ENCODE measurements around the gene PASD1. TPM values are rescaled to one million over a fixed set of nuclear protein-coding genes. Genes with fewer than 3 reads are reported as not detected.

Gene PASD1
- total and polyA plus RNA-seq, 10 of the 15 experiments (the other 5 are each of a cell fraction or from before 2014, with no cell fraction given): under 0.01 to 0.01 TPM; not detected in 8

DNA sequence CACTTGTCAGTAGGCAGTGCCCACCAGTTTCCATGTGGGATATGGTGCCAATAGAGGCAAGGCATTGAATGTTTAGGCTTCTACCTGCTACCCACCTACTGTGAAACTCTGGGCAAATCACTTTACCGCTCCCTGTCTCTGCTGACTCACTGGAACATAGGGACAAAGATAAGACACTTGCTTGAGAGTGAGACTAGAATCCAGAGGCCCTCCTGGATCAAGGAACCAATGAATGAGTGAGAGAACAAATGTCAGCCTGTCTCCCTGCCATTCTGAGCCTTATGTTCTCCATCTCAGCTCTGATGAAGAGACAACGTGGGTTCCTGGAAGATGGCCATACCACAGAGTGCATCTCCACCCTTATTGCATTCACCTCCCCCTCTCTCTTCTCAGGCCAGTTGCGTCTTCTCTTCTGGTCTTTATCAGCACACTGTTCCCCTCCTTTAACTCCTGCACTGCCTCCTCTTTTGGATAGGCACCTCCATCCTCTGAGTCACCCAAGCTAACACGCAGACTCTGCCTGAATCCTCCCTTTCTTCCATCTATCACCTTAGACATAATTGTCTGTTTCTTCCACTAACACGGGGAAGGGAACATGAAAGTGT is 116.4 kb downstream of the PASD1 start:
- no peak for TF ChIP-seq RAD21 (IDR thresholded peaks at IDR 0.05; ENCODE audit: insufficient read depth, low read depth, low read length)
- TF ChIP-seq JUND (IDR thresholded peaks at IDR 0.05; ENCODE audit: low read depth, low read length): no peak
- no peak for TF ChIP-seq PML (IDR thresholded peaks at IDR 0.05; ENCODE audit: low read length)
- no peak for TF ChIP-seq POLR2AphosphoS5 (IDR thresholded peaks at IDR 0.05; ENCODE audit: low read length)
- no peak for TF ChIP-seq YY1 (IDR thresholded peaks at IDR 0.05; ENCODE audit: low read depth, low read length)
- TF ChIP-seq CEBPB (IDR thresholded peaks at IDR 0.05; ENCODE audit: borderline replicate concordance in 1 of 2, low read depth in 2 of 2, low read length in 2 of 2): no peak
- TF ChIP-seq MYB (IDR thresholded peaks at IDR 0.05; ENCODE audit: borderline replicate concordance, low read depth, low read length): no peak
- no peak for TF ChIP-seq RB1 (IDR thresholded peaks at IDR 0.05; ENCODE audit: borderline replicate concordance)
- no peak for TF ChIP-seq EZH2 (IDR thresholded peaks at IDR 0.05; ENCODE audit: borderline replicate concordance, control insufficient read depth, low read depth, low read length)
- TF ChIP-seq KDM1A (IDR thresholded peaks at IDR 0.05; ENCODE audit: borderline replicate concordance): no peak
- TF ChIP-seq, protein P1, sequence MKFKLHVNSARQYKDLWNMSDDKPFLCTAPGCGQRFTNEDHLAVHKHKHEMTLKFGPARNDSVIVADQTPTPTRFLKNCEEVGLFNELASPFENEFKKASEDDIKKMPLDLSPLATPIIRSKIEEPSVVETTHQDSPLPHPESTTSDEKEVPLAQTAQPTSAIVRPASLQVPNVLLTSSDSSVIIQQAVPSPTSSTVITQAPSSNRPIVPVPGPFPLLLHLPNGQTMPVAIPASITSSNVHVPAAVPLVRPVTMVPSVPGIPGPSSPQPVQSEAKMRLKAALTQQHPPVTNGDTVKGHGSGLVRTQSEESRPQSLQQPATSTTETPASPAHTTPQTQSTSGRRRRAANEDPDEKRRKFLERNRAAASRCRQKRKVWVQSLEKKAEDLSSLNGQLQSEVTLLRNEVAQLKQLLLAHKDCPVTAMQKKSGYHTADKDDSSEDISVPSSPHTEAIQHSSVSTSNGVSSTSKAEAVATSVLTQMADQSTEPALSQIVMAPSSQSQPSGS (IDR thresholded peaks at IDR 0.05; ENCODE audit: low read length): no peak
- TF ChIP-seq, protein P2, sequence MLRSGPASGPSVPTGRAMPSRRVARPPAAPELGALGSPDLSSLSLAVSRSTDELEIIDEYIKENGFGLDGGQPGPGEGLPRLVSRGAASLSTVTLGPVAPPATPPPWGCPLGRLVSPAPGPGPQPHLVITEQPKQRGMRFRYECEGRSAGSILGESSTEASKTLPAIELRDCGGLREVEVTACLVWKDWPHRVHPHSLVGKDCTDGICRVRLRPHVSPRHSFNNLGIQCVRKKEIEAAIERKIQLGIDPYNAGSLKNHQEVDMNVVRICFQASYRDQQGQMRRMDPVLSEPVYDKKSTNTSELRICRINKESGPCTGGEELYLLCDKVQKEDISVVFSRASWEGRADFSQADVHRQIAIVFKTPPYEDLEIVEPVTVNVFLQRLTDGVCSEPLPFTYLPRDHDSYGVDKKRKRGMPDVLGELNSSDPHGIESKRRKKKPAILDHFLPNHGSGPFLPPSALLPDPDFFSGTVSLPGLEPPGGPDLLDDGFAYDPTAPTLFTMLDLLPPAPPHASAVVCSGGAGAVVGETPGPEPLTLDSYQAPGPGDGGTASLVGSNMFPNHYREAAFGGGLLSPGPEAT (IDR thresholded peaks at IDR 0.05; ENCODE audit: low read depth): no peak
- TF ChIP-seq, protein P3, sequence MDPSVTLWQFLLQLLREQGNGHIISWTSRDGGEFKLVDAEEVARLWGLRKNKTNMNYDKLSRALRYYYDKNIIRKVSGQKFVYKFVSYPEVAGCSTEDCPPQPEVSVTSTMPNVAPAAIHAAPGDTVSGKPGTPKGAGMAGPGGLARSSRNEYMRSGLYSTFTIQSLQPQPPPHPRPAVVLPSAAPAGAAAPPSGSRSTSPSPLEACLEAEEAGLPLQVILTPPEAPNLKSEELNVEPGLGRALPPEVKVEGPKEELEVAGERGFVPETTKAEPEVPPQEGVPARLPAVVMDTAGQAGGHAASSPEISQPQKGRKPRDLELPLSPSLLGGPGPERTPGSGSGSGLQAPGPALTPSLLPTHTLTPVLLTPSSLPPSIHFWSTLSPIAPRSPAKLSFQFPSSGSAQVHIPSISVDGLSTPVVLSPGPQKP (IDR thresholded peaks at IDR 0.05; ENCODE audit: low read depth, low read length): no peak
- TF ChIP-seq SREBF1 (IDR thresholded peaks at IDR 0.05; ENCODE audit: low read length): no peak
- TF ChIP-seq, protein P4, sequence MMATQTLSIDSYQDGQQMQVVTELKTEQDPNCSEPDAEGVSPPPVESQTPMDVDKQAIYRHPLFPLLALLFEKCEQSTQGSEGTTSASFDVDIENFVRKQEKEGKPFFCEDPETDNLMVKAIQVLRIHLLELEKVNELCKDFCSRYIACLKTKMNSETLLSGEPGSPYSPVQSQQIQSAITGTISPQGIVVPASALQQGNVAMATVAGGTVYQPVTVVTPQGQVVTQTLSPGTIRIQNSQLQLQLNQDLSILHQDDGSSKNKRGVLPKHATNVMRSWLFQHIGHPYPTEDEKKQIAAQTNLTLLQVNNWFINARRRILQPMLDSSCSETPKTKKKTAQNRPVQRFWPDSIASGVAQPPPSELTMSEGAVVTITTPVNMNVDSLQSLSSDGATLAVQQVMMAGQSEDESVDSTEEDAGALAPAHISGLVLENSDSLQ (IDR thresholded peaks at IDR 0.05): no peak
- TF ChIP-seq SRF (IDR thresholded peaks at IDR 0.05; ENCODE audit: low read depth in 2 of 2, low read length in 2 of 2): no peak
- no peak for TF ChIP-seq STAT3 (IDR thresholded peaks at IDR 0.05; ENCODE audit: low read depth, low read length)
- no peak for TF ChIP-seq ZNF274 (IDR thresholded peaks at IDR 0.05; ENCODE audit: insufficient read depth, insufficient read length)
- TF ChIP-seq MEF2A (IDR thresholded peaks at IDR 0.05; ENCODE audit: insufficient read depth, low read depth, low read length): no peak
- TF ChIP-seq SMAD5 (IDR thresholded peaks at IDR 0.05; ENCODE audit: low read depth): no peak
- no peak overlapping the region for H3K9ac ChIP-seq (ENCODE audit: control insufficient read depth, insufficient read depth, low read length)
- no peak for ATAC-seq
- no peak overlapping the region for H2AFZ ChIP-seq (ENCODE audit: control insufficient read depth, low read depth, low read length)
- no peak for DNase-seq (ENCODE audit: low read depth, low spot score)
- H3K9me3 ChIP-seq (replicated peaks; ENCODE audit: control insufficient read depth, insufficient read depth, low read length): no peaks in the 10 kb centered on the region
- H4K20me1 ChIP-seq (ENCODE audit: control insufficient read depth, insufficient read depth): no peaks in the 10 kb centered on the region
- H3K4me1 ChIP-seq (ENCODE audit: control insufficient read depth, insufficient read depth, low read length): no peaks in the 10 kb centered on the region
- ChIA-PET SMC1A (ENCODE audit: uncharacterized antibody, unreplicated experiment) (interaction anchor here (0.9 kb wide), 1 partner anchor 1271 kb away, joined by 3 read pairs; no protein-coding TSS in a partner anchor), CTCF (interaction anchor here (1.8 to 3.6 kb wide), 2 partner anchors 174 to 529 kb away, joined by 7 to 37 read pairs; no protein-coding TSS in a partner anchor), RAD21 (ENCODE audit: unreplicated experiment) (interaction anchor here (0.9 to 2.4 kb wide), 3 partner anchors 174 to 528 kb away, joined by 4 to 11 read pairs (median 11); no protein-coding TSS in a partner anchor), POLR2A (no interaction called here)
- in situ Hi-C loops (cut with MboI): loop anchor here (5.0 to 25.0 kb wide), 2 partner anchors 528 to 918 kb away; no protein-coding TSS in a partner anchor
- FAIRE-seq: no peak
- no peaks in the 10 kb centered on the region for H3K79me2 ChIP-seq (ENCODE audit: control insufficient read depth, insufficient read depth, low read length)
- 0 out of 4 replicates have a peak, but pooled peaks cover 0 to 2% of the 10 kb centered on the region in 2 experiments for H3K27me3 ChIP-seq (replicated peaks in 1 of 2; ENCODE audit: control insufficient read depth in 2 of 2, insufficient read depth in 2 of 2, low read length in 1 of 2)
- no TSS peak for BruUV-seq (replicated peaks)
- H3K27ac ChIP-seq (ENCODE audit: control insufficient read depth, insufficient read depth): no peak overlapping the region
- H3K36me3 ChIP-seq (ENCODE audit: control insufficient read depth in 2 of 2, insufficient read depth in 2 of 2, low read length in 1 of 2): no peaks in the 10 kb centered on the region
- no peak overlapping the region for H3K4me3 ChIP-seq
- H3K4me2 ChIP-seq (ENCODE audit: control insufficient read depth, insufficient read depth): no peak overlapping the region
- WGBS (ENCODE audit: insufficient coverage, insufficient replicate concordance, low lambda C conversion rate, missing lambda C conversion rate): 20% methylated on average over 5 of the region's 5 CpGs
- intact Hi-C loops (cut with micrococcal nuclease; ENCODE audit: unreplicated experiment): loop anchor here (2.0 to 10.0 kb wide), 3 partner anchors 175 to 908 kb away; no protein-coding TSS in a partner anchor
